HG03571 (cell line): Measurements from ENCODE around the gene TMEM143.
"Not testable (repeated sequence)": the region's sequence is repeated elsewhere in the genome, so short reads cannot be mapped to it uniquely, and the experiment has no call there.

Source experiments
- ATAC-seq: cut with Tn5 transposase; IDR thresholded peaks from one replicate; pipeline ENCODE4 v1.9.1; 2021; ENCODE audit not compliant: unreplicated experiment

The TMEM143 gene

DNA sequence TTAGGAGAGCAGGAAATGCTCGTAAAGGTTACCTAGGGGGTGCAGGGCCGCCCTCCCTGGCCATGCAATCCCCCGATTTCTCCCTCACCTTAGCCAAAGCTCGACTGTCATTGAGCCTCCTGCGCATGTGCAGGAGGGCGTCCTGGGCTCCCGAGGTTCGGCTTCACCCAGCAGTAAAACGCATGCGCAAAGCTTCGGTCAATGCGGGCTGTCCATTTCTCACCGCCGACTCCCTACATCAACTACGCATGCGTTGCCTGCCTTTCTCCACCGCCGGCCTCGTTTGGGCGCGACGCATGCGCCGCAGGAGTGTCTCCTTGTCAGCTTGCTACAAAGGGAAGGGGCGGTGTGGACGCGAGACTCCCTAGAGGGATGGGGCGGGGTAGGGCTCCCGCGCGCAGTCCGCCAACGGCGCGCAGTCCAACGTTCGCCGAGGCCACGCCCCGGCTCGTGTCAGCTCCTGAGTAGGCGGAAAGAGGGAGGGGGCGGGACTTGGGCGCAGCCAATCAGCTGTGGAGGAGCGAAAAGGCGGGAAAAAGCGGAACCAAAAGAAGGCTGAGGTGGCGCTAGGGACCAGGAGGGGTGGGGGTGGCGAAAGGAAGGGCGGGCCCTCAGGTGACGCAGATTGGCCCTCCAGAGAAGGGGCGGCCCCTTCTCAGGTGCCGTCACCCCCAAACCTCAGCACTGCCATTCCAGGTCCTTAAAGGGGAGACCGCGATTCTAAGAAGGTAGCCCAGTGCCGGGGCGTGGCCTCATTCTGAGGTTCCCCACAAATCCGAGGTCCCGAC is at the start of gene TMEM143, which contains the start of gene SYNGR4:
TMEM143 (minus strand) TSS at position 131 of the 788 bp plus-strand sequence; CDS start at position 111, 20 bp downstream.
SYNGR4 (plus strand) TSS at position 558 of the 788 bp plus-strand sequence. CDS start 1,476 bp downstream, outside the sequence.
- ATAC-seq, result peak; percentile 71

DNA sequence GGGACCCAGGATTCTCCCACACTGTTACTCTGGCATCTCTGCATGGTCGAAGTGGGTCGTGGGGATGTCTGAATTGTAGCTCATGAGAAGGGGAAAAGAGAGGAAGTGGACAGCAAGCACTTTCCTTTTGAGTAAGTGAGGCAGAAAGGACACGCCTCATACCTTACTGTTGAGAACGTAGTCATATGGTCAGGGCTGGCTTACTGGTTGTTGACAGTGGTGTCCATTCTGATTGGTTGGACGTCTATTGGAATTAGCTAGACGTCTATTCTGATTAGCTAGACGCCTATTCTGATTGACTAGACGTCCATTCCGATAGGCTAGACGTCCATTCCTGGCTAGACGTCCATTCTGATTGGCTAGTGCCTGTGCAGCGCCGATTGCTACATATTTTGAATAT is 42.1 kb upstream of the TMEM143 start:
- ATAC-seq, result no peak

DNA sequence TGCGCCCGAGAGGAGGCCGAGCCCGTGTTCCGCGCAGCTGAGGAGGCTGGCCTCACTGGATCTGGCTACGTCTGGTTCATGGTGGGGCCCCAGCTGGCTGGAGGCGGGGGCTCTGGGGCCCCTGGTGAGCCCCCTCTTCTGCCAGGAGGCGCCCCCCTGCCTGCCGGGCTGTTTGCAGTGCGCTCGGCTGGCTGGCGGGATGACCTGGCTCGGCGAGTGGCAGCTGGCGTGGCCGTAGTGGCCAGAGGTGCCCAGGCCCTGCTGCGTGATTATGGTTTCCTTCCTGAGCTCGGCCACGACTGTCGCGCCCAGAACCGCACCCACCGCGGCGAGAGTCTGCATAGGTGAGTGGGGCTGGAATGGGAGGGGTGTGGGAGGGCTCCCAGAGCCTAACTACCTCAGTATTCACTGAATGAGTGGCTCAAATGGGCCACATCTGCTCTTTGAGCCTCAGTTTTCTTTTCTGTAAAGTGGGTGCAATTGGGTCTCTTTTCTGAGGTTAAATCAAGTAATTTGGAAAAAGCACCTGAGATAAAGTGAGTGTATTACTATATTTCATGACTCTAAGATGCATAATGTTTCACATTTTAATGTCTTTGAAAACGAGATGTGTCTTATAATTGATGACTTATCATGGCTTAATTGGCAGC is 41.4 kb upstream of the TMEM143 start:
- no peak for ATAC-seq

DNA sequence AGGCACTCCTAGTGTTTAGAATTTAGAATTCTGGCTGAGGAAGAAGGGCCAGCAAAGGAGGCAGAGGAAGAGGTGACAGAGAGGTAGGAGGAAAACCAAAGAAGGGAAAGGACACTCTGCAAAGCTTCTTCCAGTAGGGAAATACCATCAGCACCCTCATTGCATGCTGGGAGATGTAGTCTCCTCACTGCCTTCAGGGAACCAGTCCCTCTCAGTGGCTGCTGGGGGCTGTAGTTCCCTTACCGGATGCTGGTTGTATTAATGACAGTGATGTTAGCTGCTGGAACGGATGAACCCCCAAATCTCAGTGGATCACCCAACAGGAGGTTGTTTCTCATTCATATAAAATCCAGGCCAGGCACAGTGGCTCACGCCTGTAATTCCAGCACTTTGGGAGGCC is 39.9 kb upstream of the TMEM143 start:
- ATAC-seq, result no peak

DNA sequence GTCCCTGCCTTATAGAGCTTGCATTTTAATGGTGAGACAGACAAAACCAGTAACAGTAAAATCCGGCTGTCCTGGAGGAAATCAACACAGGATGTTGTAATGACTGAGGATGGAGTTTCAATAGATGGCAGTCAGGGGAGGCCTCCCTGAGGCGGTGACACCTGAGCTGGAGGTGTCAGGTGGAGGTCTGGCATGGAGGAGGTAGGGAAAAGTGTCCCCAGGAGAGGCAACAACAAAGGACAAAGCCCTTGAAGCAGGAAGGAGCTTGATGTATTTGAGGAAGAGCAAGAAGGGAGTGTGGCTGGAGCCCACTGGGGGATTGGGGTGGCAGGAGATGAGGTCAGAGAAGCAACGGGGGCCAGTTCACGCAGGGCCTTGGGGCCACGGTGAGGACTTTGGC is 37.5 kb upstream of the TMEM143 start:
- ATAC-seq, result no peak

DNA sequence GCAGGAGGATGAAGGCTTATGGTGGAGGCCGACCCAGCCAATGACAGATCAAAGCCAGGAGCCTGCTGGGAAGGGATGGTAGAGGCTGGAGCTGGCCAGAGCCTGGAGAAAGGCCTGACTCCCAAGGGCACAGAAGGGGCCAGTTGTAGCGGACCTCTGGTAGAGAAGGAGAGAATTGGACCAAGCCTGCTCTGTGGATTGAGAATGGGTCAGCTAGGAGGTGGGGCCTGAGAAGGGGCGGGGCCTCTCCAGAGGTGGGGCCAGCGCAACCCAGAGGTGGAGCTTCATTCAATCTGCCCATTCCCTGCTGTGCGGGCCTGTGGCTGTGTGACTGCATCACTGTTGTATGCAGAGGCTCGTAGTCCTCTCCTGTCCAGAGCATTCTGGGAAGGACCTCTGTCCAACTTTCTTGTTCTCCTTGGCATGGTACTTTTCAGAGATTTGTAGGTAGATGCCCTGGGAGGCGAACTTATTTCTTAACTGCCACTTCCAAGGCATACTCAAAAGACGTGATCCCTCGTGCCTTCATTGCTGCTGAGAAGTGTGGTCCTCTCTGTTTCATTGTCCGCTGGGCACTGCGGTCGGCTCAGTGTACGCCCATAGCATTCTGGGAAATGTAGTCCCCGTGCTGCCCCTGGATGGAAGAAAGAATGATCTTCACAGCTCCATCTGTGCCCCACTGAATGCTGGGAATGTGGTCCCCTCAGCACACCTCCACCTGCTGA is 36.4 kb upstream of the TMEM143 start:
- no peak for ATAC-seq

DNA sequence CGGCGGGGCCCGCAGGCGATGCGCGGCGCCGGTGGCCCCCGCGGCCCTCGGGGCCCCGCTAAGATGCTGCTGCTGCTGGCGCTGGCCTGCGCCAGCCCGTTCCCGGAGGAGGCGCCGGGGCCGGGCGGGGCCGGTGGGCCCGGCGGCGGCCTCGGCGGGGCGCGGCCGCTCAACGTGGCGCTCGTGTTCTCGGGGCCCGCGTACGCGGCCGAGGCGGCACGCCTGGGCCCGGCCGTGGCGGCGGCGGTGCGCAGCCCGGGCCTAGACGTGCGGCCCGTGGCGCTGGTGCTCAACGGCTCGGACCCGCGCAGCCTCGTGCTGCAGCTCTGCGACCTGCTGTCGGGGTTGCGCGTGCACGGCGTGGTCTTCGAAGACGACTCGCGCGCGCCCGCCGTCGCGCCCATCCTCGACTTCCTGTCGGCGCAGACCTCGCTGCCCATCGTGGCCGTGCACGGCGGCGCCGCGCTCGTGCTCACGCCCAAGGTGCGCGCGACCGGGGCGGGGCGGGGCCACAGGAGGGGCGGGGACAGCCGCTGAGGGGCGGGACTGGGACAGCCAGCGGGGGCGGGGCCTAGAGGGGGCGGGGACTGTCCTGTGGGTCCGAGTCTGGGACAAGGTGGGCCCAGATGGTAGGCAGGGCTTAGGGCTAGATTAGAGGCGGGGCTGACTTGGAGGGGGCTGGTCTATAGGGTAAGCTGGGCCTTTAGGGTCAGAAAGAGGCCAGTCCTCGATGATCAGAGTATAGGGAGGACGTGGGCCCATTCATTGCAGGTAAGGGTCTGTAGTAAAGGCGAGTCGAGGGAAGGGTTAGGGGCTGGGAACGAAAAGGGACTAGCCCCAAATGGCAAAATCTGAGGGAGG is 34.9 kb upstream of the TMEM143 start:
- ATAC-seq, result no peak

DNA sequence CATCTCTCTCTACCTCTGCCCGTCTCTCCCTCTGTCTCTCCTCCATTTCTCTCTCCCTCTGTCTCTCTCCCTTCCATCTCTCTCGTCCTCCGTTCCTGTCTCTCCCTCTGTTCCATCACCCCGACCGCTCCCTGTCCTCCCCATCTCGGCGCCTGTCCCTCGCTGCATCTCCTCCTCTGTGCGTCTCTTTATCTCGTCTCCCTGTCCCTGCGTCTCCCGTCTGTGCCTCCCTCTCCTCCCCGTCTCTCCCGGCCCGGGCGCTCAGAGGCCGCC is 34.3 kb upstream of the TMEM143 start:
- ATAC-seq, result no peak

DNA sequence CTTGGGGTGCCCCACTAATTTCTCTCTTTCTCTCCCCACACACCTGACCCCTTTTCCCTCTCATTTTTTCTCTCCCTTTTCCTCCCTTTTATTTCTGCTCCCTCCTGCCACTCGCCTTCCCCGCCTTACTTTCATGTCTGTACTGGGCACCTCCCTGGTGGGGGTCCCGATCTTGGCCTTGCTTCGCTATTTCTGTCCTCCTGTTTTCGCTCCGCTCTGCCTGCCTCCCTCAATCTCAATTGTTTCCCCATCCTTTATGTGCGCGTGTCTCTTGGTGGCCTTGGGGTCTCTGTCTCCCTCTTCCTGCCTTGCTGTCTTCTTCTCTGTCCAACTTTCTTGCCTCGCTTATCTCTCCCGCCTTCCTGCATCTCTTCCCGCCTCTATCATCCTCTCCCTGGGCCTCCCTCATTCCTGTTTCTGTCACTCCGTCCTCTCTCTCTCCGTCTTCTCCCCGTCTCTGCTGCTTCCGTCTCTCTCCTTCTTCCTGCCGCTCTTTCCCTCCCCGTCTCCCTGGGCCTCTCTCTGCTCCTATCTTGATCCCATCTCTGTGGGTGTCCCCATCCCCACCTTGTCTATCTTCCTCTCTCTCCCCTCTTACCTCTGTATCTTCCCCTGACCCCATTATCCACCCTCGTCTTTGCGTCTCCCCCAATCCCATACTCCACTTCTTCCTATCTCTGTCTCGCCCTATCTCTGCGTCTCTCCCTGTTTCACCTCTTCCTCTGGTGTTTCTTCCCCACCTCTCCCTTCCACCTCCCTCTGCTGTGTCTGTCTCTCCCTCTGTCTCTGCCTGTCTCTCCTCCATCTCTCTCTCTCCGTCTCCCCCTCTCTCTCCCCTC is 33.7 kb upstream of the TMEM143 start:
- ATAC-seq, result no peak

DNA sequence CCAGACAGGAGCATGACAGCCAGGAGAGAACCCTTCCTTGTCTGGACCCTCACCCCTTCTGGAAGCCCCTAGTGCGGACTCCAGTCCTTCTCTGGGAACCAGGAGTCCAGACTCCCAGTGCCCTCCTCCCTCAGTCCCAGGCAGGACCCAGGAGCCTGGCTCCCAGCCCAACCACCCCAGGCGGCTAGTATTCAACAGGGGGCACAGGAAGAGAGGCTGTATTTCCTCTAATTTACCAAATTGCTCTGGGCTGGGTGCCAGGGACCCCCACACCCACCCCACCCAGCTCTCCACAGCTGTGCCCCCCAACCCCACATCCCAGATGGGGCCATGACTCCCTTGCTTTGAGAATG is 33.1 kb upstream of the TMEM143 start:
- ATAC-seq, result no peak

DNA sequence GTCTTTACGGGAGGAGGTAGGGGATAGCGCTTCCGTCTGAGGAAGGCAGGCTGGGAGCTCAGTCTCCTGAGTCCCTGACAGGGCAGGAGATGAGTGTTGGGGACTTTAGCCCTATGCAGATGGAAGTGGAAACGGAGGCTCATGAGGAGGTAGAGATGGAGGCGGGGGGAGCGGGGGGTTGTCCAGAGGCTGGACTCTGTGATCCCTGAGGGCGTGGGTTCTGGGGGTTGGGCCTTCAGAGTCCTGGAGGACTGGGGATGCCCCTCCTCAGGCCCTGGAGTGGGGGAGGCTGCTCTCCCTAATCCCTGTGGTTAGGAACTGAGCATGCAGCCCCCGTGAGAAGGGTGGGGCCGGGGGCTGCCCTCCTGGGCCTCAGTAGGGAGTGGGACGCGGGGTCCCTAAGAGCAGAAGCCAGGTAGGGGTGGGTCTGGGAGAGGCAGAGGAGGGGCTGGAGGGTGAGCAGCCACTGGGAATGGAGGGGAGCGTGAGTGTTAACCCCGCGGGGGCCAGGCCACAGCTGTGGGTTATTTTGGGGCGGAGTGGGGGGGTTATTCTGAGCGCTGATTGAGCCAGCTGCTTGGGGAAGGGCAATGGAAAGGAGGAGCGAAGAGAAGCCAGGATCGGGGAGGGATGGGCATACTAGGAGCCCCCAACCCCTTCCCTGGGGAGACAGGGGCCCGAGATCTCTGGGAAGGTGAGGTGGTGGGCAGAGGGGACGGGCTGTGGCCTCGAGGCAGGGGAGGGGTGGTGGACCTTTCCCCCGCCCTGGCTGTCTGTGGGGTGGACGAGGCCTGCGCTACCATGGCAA is 32.5 kb upstream of the TMEM143 start:
- ATAC-seq, result no peak

DNA sequence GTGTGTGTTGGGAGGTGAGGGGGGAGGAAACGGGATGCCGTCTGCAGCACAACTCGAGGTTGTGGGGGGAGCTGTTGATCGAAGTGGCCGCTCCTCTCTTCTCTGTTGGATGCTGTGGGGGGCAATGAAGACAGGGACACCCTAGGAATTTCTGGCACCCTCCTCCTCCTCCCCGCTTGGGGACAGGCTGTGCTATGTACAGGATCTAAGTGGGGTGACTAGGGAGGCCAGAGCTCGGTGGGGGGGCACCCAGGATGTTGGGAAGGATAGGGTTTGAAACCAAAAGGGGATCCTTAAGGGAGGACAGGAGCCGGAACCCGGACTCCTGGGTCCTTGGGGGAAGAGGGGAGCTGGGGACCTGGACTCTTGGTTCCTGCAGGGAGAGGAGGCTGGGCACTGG is 31.8 kb upstream of the TMEM143 start:
- no peak for ATAC-seq

DNA sequence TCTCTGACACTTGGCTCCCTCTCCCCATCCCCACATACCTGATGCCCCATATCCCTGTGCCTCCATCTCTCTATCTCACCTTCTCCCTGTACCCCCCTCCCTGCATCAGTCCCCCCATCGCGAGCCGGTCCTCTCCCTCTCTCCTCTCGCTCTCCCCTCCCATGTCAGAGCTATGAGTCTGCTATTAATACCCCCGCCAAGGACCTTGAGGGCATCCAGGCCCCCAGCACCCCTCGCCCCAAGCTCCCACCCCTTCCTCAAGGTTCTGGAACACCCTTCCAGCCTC is 31.4 kb upstream of the TMEM143 start:
- ATAC-seq, result no peak

DNA sequence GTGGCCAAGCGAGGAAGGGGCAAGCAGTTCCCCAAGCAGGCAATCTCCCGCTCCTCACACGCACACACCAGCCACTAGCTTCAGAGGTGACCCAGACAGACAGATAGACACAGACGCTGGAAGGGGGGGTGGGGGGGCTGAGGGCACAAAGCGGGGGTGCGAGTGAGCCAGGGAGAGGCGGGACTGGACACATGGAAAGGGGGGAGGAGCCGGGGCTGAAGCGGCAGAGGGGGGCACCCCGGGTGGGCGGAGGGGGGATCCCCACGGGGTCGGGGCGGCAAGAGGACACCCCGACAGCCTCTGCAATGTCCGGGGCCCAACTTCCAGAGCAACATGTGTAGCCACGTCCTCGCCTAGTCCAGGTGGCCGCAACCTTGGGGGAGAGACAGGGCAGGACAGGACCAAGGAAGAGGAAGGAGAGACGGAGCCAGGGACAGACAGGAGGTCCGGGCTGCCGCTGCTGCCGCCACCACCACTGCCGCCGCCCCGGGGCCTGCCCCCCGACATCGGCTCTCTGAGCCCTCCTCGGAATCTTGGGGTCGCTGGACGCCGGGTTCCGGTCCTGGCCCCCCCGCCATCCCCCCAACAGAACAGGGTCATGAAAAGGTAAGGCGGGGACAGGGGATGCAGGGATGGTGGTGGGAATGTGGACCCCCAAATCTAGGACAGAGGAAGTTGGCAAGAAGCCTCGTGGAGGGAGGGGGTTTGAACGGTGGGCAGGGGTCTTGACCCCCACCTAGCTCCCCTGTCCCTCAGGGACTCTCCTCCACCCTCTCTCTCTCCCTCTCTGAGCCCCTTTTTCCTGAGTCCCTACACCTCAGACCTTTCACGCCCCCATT is 30.8 kb upstream of the TMEM143 start:
- ATAC-seq, result no peak

DNA sequence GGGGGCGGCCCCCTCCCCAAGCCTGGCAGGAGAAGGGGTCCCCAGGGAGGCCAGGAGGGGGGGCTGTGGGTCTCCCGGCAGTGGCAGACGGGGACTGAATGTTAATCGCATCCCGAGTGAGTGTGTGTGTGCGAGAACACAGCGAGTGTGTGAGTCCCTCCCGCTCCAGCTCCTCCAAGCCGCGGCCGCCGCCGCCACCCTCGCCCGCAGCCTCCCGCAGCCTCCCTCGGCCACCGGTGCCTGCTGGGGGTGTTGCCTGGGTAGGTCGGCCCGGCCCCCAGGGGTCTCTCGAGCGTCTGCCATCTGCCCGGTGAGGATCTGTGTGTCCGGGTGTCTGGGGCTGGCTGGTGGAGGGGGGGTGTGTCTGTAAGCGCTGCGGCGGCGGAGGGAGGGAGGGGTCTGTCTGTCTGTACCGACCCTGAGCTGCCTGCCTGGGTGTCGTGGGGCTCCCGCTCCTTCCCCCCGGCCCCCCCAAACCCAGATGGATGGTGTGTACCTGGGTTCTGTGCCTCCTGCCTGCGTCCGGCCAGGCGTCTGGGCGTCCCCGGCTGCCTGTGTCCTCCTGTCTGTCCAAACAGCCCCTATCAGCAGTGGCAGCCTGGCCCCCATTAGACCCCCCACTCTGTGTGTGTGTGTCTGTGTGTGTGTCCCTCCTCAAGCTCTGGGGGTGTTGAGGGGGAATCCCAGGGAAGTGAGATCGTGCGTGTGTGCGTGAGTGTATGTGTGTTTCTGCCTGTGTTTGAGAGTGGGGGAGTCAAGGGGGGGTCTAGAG is 30.0 kb upstream of the TMEM143 start, which contains the start of gene GRIN2D:
GRIN2D (plus strand) TSS at position 110 of the 772 bp plus-strand sequence. CDS start 4,725 bp downstream, outside the sequence.
- no peak for ATAC-seq

DNA sequence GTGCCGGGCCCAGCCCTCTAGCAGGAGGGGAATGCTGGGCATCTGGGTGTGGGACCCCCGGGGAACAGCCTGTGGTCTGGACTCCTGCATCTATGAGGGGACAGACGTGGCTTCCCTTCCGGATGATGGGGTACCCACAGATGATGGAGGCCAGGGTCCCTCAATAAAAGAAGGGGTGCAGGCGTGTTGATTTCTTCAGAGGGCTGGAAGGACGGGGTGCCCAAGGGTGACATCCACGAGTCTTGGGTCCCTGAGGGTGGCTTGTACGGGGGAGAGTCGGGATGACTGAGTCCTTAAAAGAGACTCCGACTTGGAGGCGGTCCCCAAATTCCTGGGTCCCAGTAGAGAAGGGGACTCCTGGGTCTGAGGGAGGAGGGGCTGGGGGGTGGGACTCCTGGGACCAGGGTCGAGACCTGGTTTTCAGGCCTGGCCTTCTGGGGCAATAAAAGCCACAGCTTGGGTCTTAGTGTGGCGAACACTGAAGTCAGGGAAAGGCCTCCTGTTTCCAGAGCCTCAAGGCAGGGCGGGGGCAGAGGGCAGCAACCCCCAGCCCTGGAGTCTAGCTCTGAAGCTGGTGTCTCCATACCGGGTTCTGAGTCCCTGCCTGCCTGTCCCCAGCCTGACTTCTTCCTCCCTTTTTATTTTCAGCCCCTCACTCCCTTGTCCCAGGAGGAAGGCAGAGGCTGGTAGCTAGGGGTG is 29.3 kb upstream of the TMEM143 start:
- ATAC-seq, result no peak

DNA sequence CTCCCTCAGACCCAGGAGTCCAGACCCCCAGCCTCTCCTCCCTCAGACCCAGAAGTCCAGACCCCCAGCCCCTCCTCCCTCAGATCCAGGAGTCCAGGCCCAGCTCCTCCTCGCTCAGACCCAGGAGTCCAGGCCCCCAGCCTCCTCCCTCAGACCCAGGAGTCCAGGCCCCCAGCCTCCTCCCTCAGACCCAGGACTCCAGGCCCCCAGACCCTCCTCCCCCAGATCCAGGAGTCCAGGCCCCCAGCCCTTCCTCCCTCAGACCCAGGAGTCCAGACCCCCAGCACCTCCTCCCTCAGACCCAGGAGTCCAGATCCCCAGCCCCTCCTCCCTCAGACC is 28.2 kb upstream of the TMEM143 start:
- not testable (repeated sequence) for ATAC-seq
